PFSK-1 (cell line): Measurements from ENCODE around the gene DIAPH1.
A peak's percentile ranks its signal among the peaks of the same experiment; 100 is the strongest.

Experiments
- FOXP2 ChIP-seq: optimal IDR thresholded peaks from 2 replicates; pipeline ENCODE3; 2011; ENCODE audit warnings: borderline replicate concordance, control low read depth, inconsistent platforms; ENCODE audit not compliant: insufficient read depth; ENCODE audit errors: extremely low read length, extremely low read depth
- POLR2AphosphoS5 ChIP-seq: IDR thresholded peaks from 2 replicates; pipeline ENCODE4 v1.6.1; 2012; ENCODE audit warnings: low read depth, mild to moderate bottlenecking, control low read depth, low read length, moderate library complexity
- REST ChIP-seq, 2 experiments: IDR thresholded peaks; 2 replicates each; pipeline versions ENCODE4 v1.6.1 to v1.8.0; 2011 to 2012; ENCODE audit warnings: low read depth in 2 of 2, low read length in 2 of 2, control low read depth in 1 of 2, inconsistent platforms in 1 of 2, mild to moderate bottlenecking in 1 of 2, moderate library complexity in 1 of 2; ENCODE audit not compliant: insufficient read depth in 1 of 2
- SIN3A ChIP-seq: IDR thresholded peaks from 2 replicates; pipeline ENCODE4 v1.6.1; 2012; ENCODE audit warnings: mild to moderate bottlenecking, low read length, moderate library complexity, borderline replicate concordance; ENCODE audit not compliant: insufficient read depth
- TAF1 ChIP-seq: IDR thresholded peaks from 2 replicates; pipeline ENCODE4 v1.6.1; 2012; ENCODE audit warnings: low read length, control low read depth, borderline replicate concordance; ENCODE audit not compliant: insufficient read depth

DIAPH1 gene

DNA sequence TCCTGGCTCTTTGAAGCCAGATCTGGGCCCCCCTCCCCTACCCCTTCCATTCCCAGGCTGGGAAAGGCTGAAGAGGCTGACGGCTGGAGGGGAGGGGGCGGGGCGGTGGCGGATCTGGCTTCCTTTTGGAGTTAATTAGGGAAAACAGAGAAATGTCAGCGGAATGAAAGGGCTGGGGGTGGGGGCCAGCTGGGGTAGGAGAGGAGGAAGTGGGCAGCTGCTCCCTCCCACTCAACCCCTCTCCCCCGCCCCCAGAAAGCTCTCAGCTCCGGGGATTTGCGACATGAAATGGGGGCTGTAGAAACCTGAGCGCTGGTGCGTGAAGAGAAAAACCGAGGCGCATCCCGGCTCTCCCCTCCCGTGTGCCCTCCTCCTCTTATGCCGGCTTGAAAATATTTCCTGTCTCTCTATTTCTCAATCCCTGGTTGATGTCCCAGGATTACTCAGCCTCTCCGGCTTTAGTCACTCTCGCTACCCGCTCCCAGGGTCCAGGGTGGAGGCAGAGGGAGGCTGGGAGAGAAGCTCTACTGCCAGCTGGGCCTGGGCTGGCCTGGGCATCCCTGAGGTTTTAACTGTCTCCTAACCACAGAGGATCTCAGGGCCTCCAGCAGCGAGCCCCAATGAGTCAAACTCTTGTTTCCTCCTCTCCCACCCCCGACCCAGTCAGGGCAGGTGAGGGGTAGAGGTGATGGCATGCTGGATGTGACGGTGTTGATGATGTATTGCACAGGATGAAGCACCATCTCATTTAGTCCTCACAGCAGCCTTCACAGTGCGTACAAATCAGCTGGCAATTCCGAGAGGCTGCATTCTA is 109.8 kb downstream of the DIAPH1 start:
- peak in 1 of 2 experiments; percentile 27; a peak in 1 of 4 replicates for TF ChIP-seq REST (IDR thresholded peaks at IDR 0.05; ENCODE audit: insufficient read depth in 1 of 2, low read depth in 2 of 2, low read length in 2 of 2)
- no peak for TF ChIP-seq FOXP2
- peak; percentile 24; the same call in 1 of the 2 replicates for TF ChIP-seq POLR2AphosphoS5
- no peak for TF ChIP-seq SIN3A
- TF ChIP-seq TAF1 = no peak

- TF ChIP-seq FOXP2 (no peak), SIN3A (no peak), POLR2AphosphoS5 (no peak), TAF1 (no peak), REST (IDR thresholded peaks at IDR 0.05; ENCODE audit: insufficient read depth in 1 of 2, low read depth in 2 of 2, low read length in 2 of 2) (no peak)
Measured at GRCh38 chr5:141508440-141508797, 110.4 kb downstream of the DIAPH1 start.

DNA sequence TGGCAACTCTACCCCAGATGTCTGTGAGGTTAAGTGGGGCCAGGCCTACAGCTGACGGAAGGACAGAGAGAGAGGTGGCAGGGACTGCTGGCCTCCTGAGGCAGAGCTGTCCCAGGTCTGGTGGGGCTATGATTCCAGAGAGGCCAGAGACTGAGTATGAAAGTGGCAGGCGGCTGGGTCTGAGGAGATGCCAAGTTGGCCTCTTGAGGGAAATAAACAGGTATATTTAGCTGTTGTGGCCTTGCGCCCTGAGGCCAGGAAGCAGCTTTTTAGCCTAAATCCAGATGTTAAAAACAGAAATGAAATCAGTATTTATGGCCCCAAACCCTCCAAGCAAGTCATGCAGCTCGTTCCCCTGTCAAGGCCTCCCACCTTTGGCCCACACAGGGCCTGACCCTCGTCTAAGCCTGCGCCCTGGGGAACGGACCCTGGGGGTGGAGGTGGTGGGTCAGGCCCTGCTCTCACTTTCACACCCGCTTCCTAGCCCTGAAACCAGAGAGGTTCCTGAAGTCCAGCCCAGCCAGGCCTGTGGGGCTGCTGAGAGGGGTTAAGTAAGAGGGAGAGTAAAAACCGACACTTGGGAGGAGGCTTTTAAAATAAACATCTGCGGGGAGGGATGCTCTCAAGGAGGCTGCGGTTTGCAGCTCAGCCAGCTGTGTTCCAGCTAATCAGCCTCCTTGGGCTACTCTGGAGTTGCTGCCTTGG is 111.3 kb downstream of the DIAPH1 start:
- no peak for TF ChIP-seq POLR2AphosphoS5
- TF ChIP-seq SIN3A = peak; percentile 36; the same call in 1 of the 2 replicates
- no peak for TF ChIP-seq FOXP2
- TF ChIP-seq TAF1 = no peak
- TF ChIP-seq REST (IDR thresholded peaks at IDR 0.05; ENCODE audit: insufficient read depth in 1 of 2, low read depth in 2 of 2, low read length in 2 of 2) = 0 out of 4 replicates have a peak, but pooled peaks of 1 of the 2 experiments have one; percentile 22

DNA sequence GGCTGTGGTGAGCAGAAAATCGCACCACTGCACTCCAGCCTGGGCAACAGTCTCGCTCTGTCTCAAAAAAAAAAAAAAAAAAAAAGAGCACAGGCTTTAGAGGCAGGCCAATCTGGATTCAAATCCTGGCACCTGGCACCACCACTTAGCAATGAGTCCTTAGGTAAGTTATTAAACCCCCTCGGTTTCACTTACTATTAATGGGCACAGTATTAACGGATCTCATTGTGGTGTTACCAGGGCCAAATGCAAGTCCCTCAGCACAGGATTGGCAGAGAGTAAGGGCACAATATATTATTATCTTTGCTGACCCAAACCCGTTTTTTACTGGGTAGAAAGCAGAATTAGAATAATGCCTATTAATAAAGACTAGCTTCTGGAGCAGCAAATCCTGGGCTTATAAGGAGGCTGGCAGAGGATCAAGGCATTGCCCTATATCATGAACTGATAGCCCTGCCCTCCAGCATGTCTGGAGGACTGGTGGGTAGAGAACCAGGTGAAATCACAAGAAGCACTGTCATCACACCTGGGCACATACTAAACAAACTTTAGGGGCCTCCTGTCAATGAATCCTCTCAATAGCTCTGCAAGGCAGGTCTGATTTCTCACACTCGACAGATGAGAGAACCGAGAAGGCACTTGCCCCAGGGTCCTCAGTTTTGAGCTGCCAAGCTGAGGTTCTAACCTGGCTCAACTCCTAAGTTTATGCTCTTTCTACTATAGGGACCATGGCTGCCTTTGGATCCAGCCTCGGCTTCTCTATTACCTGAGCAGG is 112.2 kb downstream of the DIAPH1 start:
- no peak for TF ChIP-seq SIN3A
- no peak for TF ChIP-seq FOXP2
- no peak for TF ChIP-seq REST (IDR thresholded peaks at IDR 0.05; ENCODE audit: insufficient read depth in 1 of 2, low read depth in 2 of 2, low read length in 2 of 2)
- TF ChIP-seq POLR2AphosphoS5 = no peak
- TF ChIP-seq TAF1 = no peak
